NOMO-1 treated with DMSO at 0.1 percent for 48 hours (cell line): ENCODE results near the gene FAM25C.
"Not testable (repeated sequence)": the region's sequence is repeated elsewhere in the genome, so short reads cannot be mapped to it uniquely, and the experiment has no call there.

ENCODE experiments used
- DNase-seq: peaks from one replicate; lab custom pipeline; 2025; ENCODE audit not compliant: unreplicated experiment; lab: John Stamatoyannopoulos, UW

FAM25C gene

DNA sequence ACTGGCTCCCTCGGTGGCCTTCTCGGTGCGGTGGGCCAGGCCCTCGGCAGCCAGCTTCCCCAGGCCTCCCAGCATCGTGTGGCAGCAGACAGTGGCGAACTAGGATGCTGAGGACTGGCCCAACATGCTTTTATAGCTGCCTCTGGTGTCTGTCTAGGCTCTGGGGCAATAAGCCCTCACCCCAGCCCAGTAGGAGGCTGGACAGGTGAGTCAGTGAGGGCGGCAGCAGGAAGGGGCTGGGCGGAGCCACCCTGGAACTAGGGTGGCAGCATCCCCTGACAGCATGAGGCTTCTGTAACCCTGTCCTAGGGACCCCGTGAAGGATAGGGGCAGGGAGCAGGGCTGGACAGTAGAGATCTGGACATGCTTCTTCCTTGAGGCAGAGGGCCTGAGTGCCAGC lies at the start of gene FAM25C:
FAM25C (minus strand) TSS at position 101 of the 400 bp plus-strand sequence; CDS start at position 75, 26 bp downstream.
- not testable (repeated sequence) for DNase-seq

- not testable (repeated sequence) for DNase-seq
These were observed 45.0 kb upstream of the FAM25C start for GRCh38 chr10:48044557-48044956.

GRCh38 chr10:48031390-48031789 lies 31.8 kb upstream of the FAM25C start:
- not testable (repeated sequence) for DNase-seq

GRCh38 chr10:48002306-48002705 lies 2.7 kb upstream of the FAM25C start:
- DNase-seq: not testable (repeated sequence)

DNA sequence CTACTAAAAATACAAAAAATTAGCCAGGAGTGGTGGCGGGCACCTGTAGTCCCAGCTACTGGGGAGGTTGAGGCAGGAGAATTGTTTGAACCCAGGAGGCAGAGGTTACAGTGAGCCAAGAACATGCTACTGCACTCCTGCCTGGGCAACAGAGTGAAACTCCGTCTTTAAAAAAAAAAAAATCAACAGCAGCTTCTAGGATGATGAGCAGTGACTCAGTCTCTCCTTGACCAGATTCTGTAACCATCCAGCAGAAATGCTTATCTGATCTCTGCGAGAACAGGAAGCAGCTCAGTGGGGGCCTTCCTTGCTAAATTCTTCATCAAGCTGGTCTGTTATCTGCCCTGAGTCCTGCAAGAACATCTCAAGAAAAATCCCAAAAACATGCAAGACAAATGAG lies 5.5 kb downstream of the FAM25C start:
- not testable (repeated sequence) for DNase-seq

- DNase-seq: not testable (repeated sequence)
These were observed 7.0 kb downstream of the FAM25C start for GRCh38 chr10:47992560-47992959.

DNA sequence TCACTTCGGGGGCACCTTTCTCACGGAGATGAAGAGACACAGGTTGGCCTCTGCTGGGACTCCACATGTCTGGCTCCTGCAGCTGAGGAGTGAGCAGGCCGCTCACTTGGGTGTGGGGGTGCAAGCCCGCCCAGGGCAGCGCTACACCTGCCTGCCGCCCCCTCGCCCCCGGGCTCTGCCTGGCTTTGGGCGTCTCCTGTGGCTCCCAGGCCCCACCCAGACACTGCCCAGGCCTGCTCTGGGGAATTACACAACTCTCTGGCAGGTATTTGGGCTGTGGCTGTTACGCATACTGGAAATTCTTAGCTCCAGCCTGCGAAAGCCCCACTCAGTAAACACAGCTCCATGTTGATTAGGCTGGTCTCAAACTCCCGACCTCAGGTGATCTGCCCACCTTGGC lies 7.9 kb downstream of the FAM25C start:
- not testable (repeated sequence) for DNase-seq

DNA sequence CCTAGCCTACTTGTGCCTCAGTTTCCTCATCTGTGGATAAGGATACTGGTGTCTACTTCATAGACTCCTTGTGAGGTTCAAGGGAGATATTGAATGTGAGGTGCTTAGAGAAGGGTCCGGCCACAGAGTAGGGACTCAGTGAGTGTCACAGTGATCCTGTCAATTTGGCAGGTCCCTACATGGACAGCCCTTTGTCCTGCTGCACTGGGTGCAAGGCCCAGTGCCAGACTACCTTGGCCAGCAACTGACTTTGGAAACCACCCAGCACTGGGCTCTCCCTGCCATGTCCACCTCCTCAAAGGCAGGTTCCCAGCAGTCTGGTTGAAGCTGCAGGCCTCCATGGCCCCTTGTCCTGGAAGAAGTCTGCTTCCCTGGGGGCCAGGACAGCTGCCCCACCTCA lies 9.5 kb downstream of the FAM25C start:
- DNase-seq: not testable (repeated sequence)

GRCh38 chr10:47989542-47989950 lies 10.0 kb downstream of the FAM25C start:
- DNase-seq: not testable (repeated sequence)

DNA sequence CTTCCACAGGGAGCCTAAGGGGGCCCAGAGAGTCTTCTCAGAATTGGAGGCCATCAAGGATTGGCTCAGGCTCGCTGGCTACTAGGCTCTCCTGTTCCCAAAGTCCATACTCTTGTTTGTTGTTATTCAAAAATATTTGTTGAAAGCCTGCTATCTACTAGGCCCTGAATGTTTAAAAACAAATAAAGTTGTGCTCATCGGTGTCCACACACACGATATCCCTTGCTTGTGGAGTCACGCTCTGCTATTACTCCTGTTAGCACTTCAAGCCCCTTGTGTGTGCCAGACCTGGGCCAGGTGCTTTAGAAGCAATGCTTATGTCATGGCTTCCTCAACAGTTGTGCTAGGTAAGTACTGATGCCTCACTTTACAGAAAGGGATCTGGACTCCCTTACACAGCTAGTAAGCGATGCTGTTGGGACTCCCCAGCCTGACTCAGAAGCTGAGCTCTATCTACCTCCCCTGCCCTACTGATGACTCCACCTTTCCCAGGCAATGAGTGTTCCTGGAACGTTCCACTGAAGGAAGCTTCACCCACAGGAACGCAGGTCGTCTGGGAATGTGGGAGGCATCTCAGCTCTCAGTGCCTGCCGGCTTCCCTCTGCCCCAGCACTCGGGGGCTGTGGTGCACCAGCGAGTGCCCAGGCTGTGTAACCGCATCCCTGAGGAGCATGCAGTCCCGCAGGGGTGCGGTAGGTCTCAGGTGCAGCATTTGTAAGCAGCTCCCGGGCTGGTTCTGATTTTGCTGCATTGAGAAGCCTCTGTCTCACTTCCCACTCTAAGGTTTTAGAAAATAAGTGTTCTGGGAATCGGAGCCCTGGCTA lies 10.7 kb downstream of the FAM25C start:
- DNase-seq: not testable (repeated sequence)

DNA sequence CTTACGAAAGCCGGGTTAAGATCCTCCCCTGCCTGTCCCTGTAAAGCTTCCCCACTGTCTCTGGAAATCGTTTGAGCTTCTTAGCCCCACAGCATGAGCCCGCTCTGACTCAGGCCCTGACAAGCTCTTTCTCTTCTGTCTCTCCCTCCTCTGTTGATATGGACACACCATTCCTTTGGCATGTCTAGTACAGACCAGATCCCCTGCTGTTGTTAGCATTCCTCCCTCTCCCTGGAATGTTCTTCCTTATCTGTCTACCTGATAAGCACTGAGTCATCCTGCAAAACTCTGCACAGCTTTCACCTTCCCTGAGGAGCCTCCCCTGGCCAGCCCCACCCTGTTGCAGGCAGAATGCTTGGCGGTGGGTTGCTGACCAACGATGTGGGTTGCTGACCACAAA lies 11.6 kb downstream of the FAM25C start:
- DNase-seq: not testable (repeated sequence)

DNA sequence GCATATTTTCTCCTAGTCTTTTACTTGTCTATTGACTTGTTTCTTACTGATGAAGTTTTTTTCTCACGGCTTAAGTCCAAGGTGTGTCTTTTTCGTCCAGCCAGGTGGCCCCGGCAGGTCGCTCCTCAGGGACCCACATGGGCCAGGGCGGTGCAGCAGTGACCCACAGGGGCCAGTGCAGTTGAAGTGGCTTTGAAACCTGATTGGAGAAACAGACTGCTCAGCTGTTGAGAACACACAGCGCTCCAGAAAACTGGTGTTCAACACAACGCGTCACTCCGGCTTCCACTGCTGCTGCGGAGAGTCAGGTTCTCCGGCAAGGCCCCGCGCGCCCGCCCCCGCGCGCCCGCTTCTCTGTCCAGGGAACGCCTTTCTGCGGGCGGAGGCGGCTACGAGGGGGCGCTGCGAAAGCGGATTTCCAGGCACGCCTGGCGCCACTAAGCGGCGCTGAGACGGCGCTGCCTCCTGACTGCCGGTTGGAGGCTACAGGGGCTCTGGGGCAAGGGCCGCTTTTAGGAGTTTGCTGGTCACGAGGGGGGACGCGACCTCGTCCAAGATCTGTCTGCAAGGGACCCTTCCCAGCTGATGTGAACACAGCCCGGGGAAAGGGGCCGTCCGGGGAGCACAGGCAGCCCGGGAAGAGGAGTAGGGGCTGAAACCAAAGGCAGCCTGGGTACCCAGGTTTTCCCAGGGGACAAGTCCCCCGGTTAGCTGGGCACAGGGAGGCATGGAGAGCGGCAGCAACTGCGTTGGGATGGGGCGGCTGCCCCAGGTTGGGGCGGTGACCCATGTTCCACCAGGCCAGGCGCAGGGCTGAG lies 13.0 kb downstream of the FAM25C start:
- DNase-seq: not testable (repeated sequence)

DNA sequence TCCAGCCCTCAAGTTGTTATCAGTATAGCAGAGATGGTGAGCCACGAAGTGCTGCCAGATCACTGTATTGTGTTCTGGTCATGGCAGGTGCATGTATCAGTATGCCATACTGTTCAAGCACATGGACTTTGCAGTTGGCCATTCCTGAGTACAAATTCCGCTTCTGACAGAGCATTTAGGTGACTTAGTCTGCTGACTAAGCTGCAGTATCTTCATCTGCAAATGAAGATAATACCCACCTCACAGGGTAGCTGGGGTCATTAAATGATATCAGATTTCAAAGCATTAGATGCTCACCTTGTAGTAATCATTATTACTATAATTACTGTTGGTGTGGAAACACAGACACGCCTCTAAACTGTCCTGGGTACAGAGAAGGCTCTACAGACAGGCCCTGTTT lies 24.2 kb downstream of the FAM25C start:
- not testable (repeated sequence) for DNase-seq

DNA sequence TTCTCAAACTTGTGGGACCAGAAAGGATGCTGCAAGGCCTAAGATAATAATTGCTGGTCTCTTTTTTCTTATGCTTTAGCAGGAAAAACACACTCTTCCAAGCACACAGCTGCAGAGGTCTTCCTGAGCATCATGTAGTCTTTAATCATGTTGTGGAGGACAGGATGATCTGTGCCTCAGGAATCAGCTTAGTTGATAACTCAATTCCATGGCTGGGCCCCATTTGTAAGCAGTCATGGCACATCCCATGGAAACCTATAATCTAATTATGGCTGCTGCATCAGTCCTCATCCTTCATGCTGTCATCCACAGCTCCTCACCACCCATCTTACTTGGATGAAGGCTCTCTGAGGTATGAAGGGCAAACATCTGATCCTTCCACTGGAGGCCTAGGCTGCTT lies 26.5 kb downstream of the FAM25C start:
- DNase-seq: not testable (repeated sequence)

DNA sequence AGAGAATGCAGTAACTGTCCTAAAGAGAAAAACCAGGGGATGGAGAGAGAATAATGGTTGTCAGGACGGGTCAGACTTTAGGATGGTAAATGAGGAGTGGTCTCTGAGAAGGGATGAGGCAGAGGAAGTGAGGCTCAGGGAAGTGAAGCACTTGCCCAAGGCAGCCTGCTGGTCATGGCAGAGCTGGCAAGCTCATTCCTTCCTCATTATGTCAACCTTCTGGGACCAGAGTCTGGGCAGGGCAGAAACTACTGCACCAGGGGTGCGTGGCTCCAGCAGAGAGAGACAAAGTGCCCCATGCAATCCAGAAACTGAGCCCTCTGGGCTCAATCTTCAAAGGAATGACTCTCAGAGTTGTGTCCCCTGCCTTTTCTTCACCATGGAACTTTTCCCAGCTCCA lies 27.5 kb downstream of the FAM25C start:
- not testable (repeated sequence) for DNase-seq

- DNase-seq: not testable (repeated sequence)
These were observed 28.0 kb downstream of the FAM25C start for GRCh38 chr10:47971598-47971997.

GRCh38 chr10:47970047-47970446 lies 29.5 kb downstream of the FAM25C start:
- DNase-seq: not testable (repeated sequence)

- not testable (repeated sequence) for DNase-seq
These were observed 30.6 kb downstream of the FAM25C start for GRCh38 chr10:47968988-47969387.

- not testable (repeated sequence) for DNase-seq
These were observed 35.1 kb downstream of the FAM25C start for GRCh38 chr10:47964280-47965063.

DNA sequence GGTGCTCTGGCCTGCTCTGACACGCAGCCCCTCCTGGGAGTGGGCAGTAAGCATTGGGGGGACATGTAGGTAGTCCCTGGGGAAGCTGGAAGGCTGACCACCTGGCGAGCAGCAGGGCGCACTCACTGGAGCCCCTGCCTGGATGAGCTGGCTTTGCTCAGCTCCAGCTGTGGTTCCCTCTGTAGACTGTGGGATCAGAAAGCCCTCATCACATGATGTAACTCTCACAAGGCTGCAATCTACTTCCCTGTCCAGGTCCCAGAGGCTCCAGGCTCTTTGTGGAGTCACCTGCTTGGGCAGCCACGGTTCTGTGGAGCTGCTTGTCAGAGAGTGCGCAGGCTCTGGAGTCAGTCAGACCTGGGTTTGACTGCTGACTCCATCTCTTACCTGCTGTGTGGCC lies 36.8 kb downstream of the FAM25C start:
- DNase-seq: not testable (repeated sequence)

DNA sequence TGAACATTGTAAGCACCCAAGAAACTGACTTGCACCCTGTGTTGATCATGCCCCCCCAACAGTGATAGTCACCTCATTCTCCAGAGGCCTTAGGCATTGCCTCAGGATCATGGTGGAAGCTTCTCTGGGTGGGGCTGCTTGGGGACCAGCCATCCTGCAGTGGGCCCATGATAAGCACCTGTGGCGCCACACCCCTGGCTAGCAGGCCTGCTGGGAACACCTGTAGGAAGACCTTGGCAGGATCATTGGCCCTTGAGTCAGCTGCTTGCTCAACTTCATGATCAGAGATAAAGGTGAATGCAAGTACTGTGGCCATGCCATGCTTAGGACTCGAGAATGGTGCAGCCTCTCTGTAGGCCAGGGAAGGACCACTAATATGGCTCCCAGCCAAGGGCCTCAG lies 38.9 kb downstream of the FAM25C start:
- DNase-seq: not testable (repeated sequence)
